ENCODE data around the gene TCF12.

DNA sequence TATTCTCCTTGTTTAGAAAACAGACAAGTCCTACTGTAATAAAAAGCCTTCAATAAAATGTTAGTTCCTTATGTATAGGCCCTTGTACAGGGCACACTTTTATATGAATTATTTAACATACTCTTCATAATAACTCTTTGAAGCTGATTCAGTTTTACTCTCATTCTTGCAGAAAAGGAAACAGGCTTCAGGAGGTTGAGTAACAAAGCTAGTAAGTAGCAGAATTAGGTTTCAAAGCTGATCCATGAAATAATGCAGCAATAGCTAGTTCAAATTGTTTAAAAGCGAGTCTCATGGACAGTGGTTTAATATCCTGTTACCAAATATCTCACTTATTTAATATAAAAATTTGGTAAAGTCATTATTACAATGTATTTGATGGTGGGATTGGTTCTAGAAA lies 25.0 kb downstream of the TCF12 start:
- TF ChIP-seq, protein P1, sequence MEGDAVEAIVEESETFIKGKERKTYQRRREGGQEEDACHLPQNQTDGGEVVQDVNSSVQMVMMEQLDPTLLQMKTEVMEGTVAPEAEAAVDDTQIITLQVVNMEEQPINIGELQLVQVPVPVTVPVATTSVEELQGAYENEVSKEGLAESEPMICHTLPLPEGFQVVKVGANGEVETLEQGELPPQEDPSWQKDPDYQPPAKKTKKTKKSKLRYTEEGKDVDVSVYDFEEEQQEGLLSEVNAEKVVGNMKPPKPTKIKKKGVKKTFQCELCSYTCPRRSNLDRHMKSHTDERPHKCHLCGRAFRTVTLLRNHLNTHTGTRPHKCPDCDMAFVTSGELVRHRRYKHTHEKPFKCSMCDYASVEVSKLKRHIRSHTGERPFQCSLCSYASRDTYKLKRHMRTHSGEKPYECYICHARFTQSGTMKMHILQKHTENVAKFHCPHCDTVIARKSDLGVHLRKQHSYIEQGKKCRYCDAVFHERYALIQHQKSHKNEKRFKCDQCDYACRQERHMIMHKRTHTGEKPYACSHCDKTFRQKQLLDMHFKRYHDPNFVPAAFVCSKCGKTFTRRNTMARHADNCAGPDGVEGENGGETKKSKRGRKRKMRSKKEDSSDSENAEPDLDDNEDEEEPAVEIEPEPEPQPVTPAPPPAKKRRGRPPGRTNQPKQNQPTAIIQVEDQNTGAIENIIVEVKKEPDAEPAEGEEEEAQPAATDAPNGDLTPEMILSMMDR (IDR thresholded peaks at IDR 0.05; ENCODE audit: insufficient read depth, low read depth, low read length), result no peak
- no peak for TF ChIP-seq EZH2 (IDR thresholded peaks at IDR 0.05; ENCODE audit: insufficient read depth, low read length)
